ENCODE results near the gene TNFRSF1A. TPM values are rescaled to one million over a fixed set of nuclear protein-coding genes. Genes with fewer than 3 reads are reported as not detected.

The TNFRSF1A gene
- total and polyA plus RNA-seq, 2 of the 13 experiments (the other 11 are each of a cell fraction or from before 2014, with no cell fraction given), result 41.5 to 61.2 TPM

DNA sequence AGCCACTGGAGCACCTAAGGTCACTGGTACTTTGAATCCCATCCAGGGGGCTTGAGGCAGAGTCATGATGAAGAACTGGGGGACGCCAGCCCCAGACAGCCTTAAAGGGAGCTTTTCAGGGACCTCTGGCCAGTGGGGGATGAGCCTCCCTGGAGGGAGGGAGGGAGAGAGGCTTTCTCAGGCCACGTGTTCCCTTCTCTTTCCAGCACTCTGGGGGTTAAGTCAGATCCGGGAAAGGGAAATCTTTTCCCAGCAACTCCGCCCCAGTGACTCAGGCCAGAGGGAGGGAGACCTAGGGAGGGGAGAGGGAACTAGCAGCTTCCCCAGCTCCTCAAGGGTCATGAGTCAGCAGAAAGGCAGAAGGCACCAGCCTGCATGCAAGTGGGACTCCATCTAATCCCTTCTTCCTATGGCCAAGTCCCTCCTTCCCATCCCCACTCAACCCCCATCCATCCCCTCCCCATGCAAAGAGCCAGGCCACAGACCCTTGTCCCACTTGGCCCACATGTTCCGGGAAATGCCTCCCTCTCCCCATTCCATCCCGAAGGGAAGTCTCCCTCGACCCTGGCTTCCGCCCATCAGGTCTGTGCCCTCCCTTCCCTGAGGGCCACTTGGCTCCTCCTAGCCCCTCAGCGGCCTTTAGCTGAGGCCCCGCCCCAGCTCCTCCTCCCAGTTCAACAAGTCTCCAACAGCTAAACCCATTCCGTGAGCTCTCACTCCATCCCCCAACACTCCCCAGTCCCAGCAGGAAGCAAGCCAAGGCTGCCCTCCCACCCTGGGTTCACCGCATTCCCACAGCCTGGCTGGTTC, 5.6 kb downstream of the TNFRSF1A start (continued):
- TF ChIP-seq, protein P1, sequence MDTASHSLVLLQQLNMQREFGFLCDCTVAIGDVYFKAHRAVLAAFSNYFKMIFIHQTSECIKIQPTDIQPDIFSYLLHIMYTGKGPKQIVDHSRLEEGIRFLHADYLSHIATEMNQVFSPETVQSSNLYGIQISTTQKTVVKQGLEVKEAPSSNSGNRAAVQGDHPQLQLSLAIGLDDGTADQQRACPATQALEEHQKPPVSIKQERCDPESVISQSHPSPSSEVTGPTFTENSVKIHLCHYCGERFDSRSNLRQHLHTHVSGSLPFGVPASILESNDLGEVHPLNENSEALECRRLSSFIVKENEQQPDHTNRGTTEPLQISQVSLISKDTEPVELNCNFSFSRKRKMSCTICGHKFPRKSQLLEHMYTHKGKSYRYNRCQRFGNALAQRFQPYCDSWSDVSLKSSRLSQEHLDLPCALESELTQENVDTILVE (CRISPR knock-in tag; IDR thresholded peaks at IDR 0.05), result peak; percentile 29; the same call in 1 of the 2 replicates
- TF ChIP-seq, protein P2, sequence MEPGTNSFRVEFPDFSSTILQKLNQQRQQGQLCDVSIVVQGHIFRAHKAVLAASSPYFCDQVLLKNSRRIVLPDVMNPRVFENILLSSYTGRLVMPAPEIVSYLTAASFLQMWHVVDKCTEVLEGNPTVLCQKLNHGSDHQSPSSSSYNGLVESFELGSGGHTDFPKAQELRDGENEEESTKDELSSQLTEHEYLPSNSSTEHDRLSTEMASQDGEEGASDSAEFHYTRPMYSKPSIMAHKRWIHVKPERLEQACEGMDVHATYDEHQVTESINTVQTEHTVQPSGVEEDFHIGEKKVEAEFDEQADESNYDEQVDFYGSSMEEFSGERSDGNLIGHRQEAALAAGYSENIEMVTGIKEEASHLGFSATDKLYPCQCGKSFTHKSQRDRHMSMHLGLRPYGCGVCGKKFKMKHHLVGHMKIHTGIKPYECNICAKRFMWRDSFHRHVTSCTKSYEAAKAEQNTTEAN (CRISPR knock-in tag; conservative IDR thresholded peaks at IDR 0.05), result peak; percentile 36; the same call in 1 of the 2 replicates
- TF ChIP-seq TCF7L2 (IDR thresholded peaks at IDR 0.05; ENCODE audit: low read depth, low read length) (no peak), ZNF207 (IDR thresholded peaks at IDR 0.05; ENCODE audit: borderline replicate concordance) (no peak), ZNF768 (CRISPR knock-in tag; IDR thresholded peaks at IDR 0.05) (no peak; the same call in 1 of the 2 replicates), MXD4 (CRISPR knock-in tag; IDR thresholded peaks at IDR 0.05) (no peak), ARNT (IDR thresholded peaks at IDR 0.05) (no peak), NFYC (CRISPR knock-in tag; IDR thresholded peaks at IDR 0.05) (no peak), POLR2AphosphoS2 (IDR thresholded peaks at IDR 0.05; ENCODE audit: low read depth, low read length) (no peak), STAT5B (CRISPR knock-in tag; IDR thresholded peaks at IDR 0.05) (no peak), ZNF264 (CRISPR knock-in tag; IDR thresholded peaks at IDR 0.05) (no peak), ZNF766 (CRISPR knock-in tag; IDR thresholded peaks at IDR 0.05; ENCODE audit: borderline replicate concordance) (no peak), SUZ12 (IDR thresholded peaks at IDR 0.05; ENCODE audit: low read depth, low read length) (no peak), HNRNPK (IDR thresholded peaks at IDR 0.05; ENCODE audit: low read depth, low read length, poor library complexity, severe bottlenecking) (peak; percentile 80), RFXAP (CRISPR knock-in tag; IDR thresholded peaks at IDR 0.05; ENCODE audit: borderline replicate concordance) (no peak), XBP1 (CRISPR knock-in tag; IDR thresholded peaks at IDR 0.05) (no peak), KLF9 (CRISPR knock-in tag; IDR thresholded peaks at IDR 0.05; ENCODE audit: low read depth) (no peak), ZFX (CRISPR knock-in tag; IDR thresholded peaks at IDR 0.05; ENCODE audit: low read depth) (peak; percentile 61), TBX2 (CRISPR knock-in tag; IDR thresholded peaks at IDR 0.05; ENCODE audit: borderline replicate concordance) (peak; percentile 74)
- TF ChIP-seq, protein P3, sequence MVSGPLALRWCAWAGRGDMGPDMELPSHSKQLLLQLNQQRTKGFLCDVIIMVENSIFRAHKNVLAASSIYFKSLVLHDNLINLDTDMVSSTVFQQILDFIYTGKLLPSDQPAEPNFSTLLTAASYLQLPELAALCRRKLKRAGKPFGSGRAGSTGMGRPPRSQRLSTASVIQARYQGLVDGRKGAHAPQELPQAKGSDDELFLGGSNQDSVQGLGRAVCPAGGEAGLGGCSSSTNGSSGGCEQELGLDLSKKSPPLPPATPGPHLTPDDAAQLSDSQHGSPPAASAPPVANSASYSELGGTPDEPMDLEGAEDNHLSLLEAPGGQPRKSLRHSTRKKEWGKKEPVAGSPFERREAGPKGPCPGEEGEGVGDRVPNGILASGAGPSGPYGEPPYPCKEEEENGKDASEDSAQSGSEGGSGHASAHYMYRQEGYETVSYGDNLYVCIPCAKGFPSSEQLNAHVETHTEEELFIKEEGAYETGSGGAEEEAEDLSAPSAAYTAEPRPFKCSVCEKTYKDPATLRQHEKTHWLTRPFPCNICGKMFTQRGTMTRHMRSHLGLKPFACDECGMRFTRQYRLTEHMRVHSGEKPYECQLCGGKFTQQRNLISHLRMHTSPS (CRISPR knock-in tag; IDR thresholded peaks at IDR 0.05; ENCODE audit: low read depth), result no peak
- TF ChIP-seq, protein P4, sequence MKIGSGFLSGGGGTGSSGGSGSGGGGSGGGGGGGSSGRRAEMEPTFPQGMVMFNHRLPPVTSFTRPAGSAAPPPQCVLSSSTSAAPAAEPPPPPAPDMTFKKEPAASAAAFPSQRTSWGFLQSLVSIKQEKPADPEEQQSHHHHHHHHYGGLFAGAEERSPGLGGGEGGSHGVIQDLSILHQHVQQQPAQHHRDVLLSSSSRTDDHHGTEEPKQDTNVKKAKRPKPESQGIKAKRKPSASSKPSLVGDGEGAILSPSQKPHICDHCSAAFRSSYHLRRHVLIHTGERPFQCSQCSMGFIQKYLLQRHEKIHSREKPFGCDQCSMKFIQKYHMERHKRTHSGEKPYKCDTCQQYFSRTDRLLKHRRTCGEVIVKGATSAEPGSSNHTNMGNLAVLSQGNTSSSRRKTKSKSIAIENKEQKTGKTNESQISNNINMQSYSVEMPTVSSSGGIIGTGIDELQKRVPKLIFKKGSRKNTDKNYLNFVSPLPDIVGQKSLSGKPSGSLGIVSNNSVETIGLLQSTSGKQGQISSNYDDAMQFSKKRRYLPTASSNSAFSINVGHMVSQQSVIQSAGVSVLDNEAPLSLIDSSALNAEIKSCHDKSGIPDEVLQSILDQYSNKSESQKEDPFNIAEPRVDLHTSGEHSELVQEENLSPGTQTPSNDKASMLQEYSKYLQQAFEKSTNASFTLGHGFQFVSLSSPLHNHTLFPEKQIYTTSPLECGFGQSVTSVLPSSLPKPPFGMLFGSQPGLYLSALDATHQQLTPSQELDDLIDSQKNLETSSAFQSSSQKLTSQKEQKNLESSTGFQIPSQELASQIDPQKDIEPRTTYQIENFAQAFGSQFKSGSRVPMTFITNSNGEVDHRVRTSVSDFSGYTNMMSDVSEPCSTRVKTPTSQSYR (CRISPR knock-in tag; IDR thresholded peaks at IDR 0.05; ENCODE audit: borderline replicate concordance), result peak; percentile 73
- TF ChIP-seq, protein P5, sequence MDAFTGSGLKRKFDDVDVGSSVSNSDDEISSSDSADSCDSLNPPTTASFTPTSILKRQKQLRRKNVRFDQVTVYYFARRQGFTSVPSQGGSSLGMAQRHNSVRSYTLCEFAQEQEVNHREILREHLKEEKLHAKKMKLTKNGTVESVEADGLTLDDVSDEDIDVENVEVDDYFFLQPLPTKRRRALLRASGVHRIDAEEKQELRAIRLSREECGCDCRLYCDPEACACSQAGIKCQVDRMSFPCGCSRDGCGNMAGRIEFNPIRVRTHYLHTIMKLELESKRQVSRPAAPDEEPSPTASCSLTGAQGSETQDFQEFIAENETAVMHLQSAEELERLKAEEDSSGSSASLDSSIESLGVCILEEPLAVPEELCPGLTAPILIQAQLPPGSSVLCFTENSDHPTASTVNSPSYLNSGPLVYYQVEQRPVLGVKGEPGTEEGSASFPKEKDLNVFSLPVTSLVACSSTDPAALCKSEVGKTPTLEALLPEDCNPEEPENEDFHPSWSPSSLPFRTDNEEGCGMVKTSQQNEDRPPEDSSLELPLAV (CRISPR knock-in tag; conservative IDR thresholded peaks at IDR 0.05; ENCODE audit: low read depth), result no peak
